HG02623 (cell line): ENCODE data around the gene DOHH.
"Not testable (repeated sequence)": the region's sequence is repeated elsewhere in the genome, so short reads cannot be mapped to it uniquely, and the experiment has no call there.

Source experiments
- ATAC-seq: cut with Tn5 transposase; IDR thresholded peaks from one replicate; pipeline ENCODE4 v1.9.1; 2021; ENCODE audit warnings: moderate library complexity; ENCODE audit not compliant: unreplicated experiment

DOHH gene

GRCh38 chr19:3520166-3521103 is 20.0 kb upstream of the DOHH start:
- no peak for ATAC-seq

DNA sequence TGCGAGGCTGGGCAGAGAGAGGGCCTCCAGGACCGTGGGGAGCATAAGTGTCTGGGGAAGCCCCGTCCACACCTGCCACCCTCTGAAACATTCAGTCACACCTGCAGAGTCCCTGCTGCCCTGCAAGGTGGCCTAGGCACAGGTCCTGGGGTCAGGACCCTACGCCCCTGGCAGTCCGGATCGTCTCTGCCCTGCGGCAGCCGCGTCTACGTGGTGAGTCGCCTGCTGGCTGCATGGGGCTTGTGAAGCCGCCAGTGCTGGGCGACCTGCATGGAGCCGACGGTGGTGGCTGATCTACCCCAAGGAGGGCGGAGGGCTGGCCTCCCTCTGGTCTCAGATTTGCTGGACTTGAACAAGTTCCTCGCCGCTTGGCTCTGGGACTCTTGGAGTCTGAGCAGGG is 18.7 kb upstream of the DOHH start:
- no peak for ATAC-seq

GRCh38 chr19:3518659-3519058 is 18.2 kb upstream of the DOHH start:
- ATAC-seq = no peak

GRCh38 chr19:3518255-3518654 is 17.8 kb upstream of the DOHH start:
- ATAC-seq = no peak

GRCh38 chr19:3517638-3518037 is 17.2 kb upstream of the DOHH start:
- no peak for ATAC-seq

DNA sequence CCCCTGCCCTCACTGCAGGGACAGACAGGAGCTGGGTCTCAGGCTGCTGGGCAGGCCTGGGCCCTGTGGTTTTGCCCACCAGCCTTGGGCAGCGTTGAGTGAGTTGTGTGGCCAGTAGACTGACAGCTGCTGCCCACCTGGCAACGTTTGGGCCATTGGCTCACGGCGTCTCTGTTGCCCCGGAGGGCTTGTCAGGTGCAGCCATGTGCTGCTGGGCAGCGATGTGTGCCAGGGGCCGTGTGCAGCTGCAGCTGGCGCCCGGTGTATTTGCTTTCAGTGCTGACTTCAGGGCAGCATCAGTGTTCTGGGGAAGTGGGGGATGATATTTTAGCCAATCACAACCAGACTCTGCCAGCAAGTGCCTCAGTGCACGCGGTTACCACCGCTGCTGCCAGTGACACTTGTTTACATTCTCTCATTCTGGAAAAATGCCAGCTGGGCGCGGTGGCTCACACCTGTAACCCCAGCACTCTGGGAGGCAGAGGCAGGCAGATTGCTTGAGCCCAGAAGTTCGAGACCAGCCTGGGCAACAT is 16.3 kb upstream of the DOHH start:
- ATAC-seq = no peak

GRCh38 chr19:3515891-3516422 is 15.5 kb upstream of the DOHH start:
- no peak for ATAC-seq

DNA sequence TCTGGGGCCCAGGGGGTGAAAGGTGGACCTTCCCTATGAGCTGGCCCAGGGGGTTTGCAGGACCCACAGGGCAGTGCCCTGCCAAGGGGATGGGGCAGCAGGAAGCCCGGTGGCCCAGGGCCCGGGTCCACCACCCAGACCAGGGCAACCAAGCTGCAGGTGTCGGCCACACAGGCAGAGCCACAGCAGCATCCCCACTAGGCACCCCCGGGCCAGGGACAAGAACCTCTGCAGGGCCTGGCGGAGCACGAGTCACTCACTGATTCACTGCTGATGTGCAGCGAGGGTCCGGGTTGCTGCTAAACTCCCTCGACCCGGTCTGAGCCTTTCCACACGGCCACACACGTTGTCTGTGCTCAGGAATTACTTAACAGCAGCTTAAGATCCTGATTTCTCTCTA is 14.5 kb upstream of the DOHH start:
- ATAC-seq = no peak

DNA sequence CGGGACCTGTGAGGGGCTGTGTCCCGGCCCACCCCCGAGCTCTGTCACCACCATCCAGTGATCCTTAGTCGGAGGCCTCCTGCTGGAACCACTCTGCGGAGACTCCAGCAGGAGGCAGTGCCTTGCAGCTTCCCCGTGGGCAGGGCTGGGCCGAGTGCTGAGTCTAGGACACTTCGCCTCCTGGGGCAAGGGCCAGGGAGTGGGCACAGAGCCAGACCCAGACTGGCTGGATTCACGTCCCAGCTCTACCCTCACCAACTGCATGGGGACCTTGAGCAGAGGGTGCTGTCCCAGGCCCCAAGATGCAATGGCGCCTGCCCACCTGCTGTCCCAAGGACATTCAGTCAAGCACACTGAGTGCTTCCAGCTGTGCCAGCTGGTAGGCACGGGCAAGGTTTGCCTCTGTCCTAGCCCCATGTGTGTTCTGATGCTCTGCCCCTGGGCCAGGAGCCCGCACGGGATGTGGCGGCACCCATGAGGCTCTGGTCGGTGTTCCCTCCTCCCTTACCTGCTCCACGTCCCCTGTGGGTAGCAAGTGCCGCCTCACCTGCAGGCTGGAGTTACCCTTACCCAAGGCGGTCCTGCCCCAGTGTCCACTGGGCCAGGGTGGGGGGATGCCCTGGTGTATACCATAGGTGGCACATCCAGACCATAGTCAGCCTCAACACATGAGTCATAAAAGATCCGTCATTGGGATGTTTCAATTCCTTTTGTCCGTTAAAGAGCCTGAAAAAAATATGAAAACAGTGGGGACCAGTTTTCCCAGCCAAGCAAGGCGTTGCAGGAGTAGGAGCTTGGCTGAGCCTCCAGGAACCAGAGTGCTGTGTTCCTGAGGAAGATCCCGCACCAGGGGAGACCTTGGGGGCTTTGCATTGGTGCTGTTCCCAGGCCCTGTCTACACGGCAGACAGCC is 13.0 kb upstream of the DOHH start:
- ATAC-seq = no peak

DNA sequence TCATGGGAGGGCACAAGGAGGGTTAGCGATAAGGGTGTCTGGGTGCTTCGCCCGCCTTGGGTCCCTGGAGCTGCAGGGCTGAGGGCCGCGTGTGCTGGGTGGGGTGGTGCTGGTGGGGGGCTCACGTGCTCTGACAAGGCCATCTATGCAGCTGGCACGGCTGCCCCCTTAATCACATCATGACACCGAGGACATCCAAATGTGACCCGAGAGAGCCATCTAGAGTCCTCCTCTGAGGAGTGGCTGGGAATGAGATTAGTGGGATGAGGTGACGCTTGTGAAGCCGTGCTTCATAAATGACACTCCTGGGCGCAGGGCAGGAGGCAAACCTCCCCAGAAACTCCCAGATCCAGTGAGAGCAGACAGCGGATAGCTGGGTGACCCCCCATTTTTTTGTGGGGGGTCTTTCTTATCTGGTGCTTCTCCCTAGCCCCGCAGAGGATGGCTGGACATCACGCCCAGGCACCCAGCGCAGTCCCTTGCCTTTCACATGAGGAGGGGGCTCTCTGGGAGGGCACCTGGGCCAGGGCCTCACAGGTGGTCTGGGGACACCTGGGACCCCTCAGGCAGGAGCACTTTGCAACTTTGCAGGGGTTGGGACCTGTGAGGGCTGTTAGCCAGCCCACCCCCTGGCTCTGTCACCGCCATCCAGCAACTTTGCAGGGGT is 12.2 kb upstream of the DOHH start:
- no peak for ATAC-seq

DNA sequence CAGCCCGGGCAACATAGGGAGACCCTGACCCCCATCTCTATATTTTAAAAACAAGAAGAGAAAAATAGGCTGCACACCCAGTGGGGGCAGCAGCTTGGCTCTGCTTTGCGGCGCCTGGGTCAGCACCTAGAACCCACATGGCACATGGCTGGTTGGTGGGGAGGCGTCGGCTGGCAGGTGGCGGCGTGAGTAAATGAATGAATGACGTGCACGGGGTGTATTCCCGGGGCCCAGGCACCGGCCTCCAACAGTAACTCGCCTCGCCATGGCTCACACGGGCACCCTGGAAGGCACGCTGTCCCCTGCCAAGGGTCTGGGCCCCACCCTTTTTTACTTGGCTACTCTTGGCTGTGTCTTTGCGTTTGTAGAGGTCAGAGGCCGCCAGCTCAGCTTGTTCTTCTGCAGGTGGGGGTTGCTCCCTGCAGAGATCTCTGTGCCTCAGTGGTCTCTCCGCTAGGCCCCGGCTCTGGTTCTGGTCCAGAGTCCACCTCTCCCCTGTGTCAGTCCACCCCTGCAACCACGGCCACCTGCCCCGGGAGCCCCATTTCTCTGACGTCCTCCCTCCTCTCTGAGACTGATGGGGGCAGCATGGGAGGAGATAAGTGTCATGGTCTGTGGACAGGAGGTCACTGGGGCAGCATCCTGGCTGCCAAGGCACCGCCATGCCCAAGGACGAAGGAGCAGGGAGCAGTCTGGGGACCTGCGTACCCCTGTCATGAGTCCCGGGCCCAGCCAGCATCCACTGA is 11.2 kb upstream of the DOHH start:
- ATAC-seq = no peak

DNA sequence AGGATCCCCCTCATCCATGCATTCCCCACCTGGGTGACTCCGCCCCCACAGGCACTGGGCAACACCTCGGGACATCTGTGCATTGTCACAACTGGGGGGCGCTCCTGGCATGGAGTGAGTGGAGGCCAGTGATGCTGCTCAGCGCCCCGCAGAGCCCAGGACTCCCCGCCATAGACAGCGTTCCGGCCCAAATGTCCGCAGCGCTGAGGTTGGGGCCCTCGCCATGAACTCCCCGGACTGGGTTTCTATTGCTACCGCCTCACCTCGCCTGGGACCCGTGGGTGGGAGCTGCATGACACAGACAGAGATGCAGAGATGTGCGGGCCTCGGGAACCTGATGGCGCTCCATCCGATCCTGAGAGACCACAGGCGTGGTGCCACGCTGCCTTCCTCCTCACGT is 10.3 kb upstream of the DOHH start:
- no peak for ATAC-seq

GRCh38 chr19:3509566-3509989 is 9.1 kb upstream of the DOHH start:
- no peak for ATAC-seq

GRCh38 chr19:3508771-3509535 is 8.5 kb upstream of the DOHH start:
- no peak for ATAC-seq

- ATAC-seq = not testable (repeated sequence)
These were observed 7.7 kb upstream of the DOHH start for GRCh38 chr19:3508121-3508661.

DNA sequence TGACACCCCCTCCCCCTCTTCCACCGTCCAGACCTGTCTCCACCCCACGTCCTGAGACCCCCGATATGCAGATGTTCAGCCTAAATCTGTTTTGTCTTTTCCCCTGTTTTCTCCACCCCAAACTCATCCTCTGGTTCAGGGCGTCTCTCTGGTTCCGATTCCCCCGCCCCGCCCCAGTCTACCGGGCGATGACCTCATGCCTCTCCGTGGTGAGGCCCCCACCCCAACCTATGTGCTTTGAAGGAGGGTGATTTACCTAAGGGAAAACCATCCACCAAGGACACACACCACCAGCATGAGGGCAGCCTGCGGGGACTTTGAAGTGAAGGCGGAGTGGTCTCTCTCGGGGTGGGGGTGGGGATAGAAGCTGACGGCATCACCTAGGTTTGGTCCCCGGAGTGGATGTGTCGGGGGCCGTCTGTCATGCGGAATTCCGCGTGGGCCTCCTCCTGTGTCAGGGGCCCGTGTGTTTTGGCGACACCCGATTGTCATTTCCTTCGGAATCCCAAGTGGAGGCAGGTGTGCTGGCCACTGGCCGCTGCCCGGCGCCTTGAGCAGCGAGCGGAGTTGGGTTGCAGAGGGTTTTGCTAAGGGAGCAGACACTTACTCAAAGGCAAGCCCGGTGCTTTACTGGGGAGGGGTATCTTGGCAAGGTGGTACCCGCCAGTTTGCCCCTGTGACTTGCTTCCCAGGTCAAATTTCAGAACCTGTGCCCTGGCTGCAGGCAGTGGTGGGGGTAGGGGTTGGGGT is 7.1 kb upstream of the DOHH start:
- no peak for ATAC-seq

- ATAC-seq = no peak
These were observed 6.2 kb upstream of the DOHH start for GRCh38 chr19:3506384-3507340.
